ENCODE measurements around the gene SLC25A34.

The SLC25A34 gene

DNA sequence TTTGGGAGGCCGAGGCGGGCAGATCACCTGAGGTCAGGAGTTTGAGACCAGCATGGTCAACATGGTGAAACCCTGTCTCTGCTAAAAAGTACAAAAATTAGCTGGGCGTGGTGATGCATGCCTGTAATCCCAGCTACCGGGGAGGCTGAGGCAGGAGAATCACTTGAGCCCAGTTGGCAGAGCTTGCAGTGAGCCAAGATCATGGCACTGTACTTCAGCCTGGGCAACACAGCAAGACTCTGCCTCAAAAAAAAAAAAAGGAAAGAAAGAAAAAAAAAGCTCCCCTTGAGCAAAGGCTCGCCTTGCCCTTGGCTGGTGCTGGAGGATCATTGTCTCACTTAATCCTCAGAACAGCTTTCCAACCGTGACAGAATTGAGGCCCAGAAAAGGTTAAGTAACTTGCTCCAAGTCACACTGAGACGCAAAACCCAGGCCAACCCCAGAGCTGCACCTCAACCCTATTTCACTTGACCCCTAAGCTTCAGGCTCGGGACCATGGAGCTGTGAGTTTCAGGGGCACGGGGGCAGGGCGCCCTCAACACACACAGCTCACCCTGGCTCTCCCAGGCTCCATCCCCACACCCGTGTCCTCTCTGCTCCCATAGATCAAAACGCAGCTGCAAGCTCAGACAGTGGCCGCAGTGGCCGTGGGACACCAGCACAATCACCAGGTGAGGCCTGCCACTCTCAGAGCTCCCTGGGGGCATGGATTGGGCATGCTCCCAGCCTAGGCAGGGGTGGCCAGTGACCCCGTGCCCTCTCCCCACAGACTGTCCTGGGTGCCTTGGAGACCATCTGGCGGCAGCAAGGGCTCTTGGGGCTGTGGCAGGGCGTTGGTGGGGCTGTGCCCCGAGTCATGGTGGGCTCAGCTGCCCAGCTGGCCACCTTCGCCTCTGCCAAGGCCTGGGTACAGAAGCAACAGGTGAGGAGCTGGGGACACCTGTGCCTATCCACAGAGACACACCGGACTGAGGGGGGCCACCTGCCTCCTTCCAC is 1.6 kb downstream of the SLC25A34 start:
- Histone ChIP-seq H3K9me3 (ENCODE audit: control insufficient read depth, insufficient read depth, low read length) (no peaks in the 10 kb centered on the region), H3K4me3 (ENCODE audit: low read length) (no peak overlapping the region), H4K20me1 (ENCODE audit: control insufficient read depth, insufficient read depth, low read depth, low read length) (no peaks in the 10 kb centered on the region), H3K36me3 (ENCODE audit: control insufficient read depth, low read length) (peaks cover 10% of the 10 kb centered on the region; the same call in 1 of the 2 replicates), H3K27me3 (ENCODE audit: control insufficient read depth, low read length) (no peaks in the 10 kb centered on the region), H3K4me2 (ENCODE audit: low read length) (no peak overlapping the region), H3K79me2 (ENCODE audit: control insufficient read depth, low read length) (no peaks in the 10 kb centered on the region), H3F3A (ENCODE audit: control insufficient read depth, insufficient read depth) (no peaks in the 10 kb centered on the region), H3K9me2 (replicated peaks; ENCODE audit: control insufficient read depth, low read length) (no peaks in the 10 kb centered on the region), H3K27ac (ENCODE audit: low read depth, low read length) (no peak overlapping the region), H3K4me1 (ENCODE audit: control insufficient read depth, low read length) (no peaks in the 10 kb centered on the region)
- TF ChIP-seq EZH2phosphoT487 (IDR thresholded peaks at IDR 0.05; ENCODE audit: borderline replicate concordance, low read length), result no peak
- TF ChIP-seq, protein P1, sequence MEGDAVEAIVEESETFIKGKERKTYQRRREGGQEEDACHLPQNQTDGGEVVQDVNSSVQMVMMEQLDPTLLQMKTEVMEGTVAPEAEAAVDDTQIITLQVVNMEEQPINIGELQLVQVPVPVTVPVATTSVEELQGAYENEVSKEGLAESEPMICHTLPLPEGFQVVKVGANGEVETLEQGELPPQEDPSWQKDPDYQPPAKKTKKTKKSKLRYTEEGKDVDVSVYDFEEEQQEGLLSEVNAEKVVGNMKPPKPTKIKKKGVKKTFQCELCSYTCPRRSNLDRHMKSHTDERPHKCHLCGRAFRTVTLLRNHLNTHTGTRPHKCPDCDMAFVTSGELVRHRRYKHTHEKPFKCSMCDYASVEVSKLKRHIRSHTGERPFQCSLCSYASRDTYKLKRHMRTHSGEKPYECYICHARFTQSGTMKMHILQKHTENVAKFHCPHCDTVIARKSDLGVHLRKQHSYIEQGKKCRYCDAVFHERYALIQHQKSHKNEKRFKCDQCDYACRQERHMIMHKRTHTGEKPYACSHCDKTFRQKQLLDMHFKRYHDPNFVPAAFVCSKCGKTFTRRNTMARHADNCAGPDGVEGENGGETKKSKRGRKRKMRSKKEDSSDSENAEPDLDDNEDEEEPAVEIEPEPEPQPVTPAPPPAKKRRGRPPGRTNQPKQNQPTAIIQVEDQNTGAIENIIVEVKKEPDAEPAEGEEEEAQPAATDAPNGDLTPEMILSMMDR (IDR thresholded peaks at IDR 0.05; ENCODE audit: low read depth, low read length, poor library complexity, severe bottlenecking), result no peak

DNA sequence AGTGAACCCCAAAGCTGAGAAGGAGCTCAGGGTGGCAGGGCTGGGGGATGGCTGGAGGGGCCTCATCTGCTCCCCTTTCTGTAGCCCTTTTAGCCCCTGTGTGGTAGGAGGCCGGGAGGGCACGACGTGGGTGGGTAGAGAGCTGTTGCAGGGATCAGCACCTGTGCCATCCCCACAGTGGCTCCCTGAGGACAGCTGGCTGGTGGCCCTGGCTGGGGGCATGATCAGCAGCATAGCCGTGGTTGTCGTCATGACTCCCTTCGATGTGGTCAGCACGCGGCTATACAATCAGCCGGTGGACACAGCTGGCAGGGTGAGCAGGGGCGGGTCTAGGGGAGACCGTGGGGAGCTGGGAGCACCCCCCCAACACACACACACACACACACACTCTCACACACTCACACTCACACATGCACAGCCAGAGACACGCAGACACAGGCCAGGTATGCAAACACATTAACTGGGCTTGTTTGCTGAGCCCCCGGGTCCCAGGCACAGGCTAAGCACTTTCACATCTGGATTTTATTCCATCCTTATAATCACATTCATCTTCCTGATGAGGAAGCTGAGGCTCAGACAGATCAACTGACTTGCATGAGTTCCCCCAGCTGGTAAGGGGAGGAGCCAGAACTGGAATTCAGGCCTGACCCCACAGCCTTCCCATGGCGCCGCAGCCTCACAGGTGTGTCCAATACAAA is 2.5 kb downstream of the SLC25A34 start:
- no peak overlapping the region for H3K27ac ChIP-seq (ENCODE audit: low read depth, low read length)
- H3K9me3 ChIP-seq (ENCODE audit: control insufficient read depth, insufficient read depth, low read length), result no peaks in the 10 kb centered on the region
- H3K9me2 ChIP-seq (replicated peaks; ENCODE audit: control insufficient read depth, low read length), result no peaks in the 10 kb centered on the region
- H3F3A ChIP-seq (ENCODE audit: control insufficient read depth, insufficient read depth), result no peaks in the 10 kb centered on the region
- no peak overlapping the region for H3K4me3 ChIP-seq (ENCODE audit: low read length)
- peaks cover 7% of the 10 kb centered on the region; the same call in 1 of the 2 replicates for H3K36me3 ChIP-seq (ENCODE audit: control insufficient read depth, low read length)
- H3K79me2 ChIP-seq (ENCODE audit: control insufficient read depth, low read length), result no peaks in the 10 kb centered on the region
- H3K4me1 ChIP-seq (ENCODE audit: control insufficient read depth, low read length), result no peaks in the 10 kb centered on the region
- H3K27me3 ChIP-seq (ENCODE audit: control insufficient read depth, low read length), result no peaks in the 10 kb centered on the region
- no peak overlapping the region for H3K4me2 ChIP-seq (ENCODE audit: low read length)
- no peak for TF ChIP-seq EZH2phosphoT487 (IDR thresholded peaks at IDR 0.05; ENCODE audit: borderline replicate concordance, low read length)
- TF ChIP-seq, protein P1 (IDR thresholded peaks at IDR 0.05; ENCODE audit: low read depth, low read length, poor library complexity, severe bottlenecking), result no peak
- H4K20me1 ChIP-seq (ENCODE audit: control insufficient read depth, insufficient read depth, low read depth, low read length), result no peaks in the 10 kb centered on the region

GRCh38 chr1:15739259-15739658 is 3.2 kb downstream of the SLC25A34 start:
- Histone ChIP-seq H3K36me3 (ENCODE audit: control insufficient read depth, low read length) (peaks cover under 1% of the 10 kb centered on the region; the same call in 1 of the 2 replicates), H3K27me3 (ENCODE audit: control insufficient read depth, low read length) (no peaks in the 10 kb centered on the region), H3K4me2 (ENCODE audit: low read length) (no peak overlapping the region), H3K27ac (ENCODE audit: low read depth, low read length) (no peak overlapping the region), H3K4me1 (ENCODE audit: control insufficient read depth, low read length) (no peaks in the 10 kb centered on the region), H3K9me2 (replicated peaks; ENCODE audit: control insufficient read depth, low read length) (no peaks in the 10 kb centered on the region), H3K9me3 (ENCODE audit: control insufficient read depth, insufficient read depth, low read length) (no peaks in the 10 kb centered on the region), H3F3A (ENCODE audit: control insufficient read depth, insufficient read depth) (no peaks in the 10 kb centered on the region), H3K79me2 (ENCODE audit: control insufficient read depth, low read length) (no peaks in the 10 kb centered on the region), H3K4me3 (ENCODE audit: low read length) (no peak overlapping the region), H4K20me1 (ENCODE audit: control insufficient read depth, insufficient read depth, low read depth, low read length) (no peaks in the 10 kb centered on the region)
- TF ChIP-seq, protein P1 (IDR thresholded peaks at IDR 0.05; ENCODE audit: low read depth, low read length, poor library complexity, severe bottlenecking), result no peak
- no peak for TF ChIP-seq EZH2phosphoT487 (IDR thresholded peaks at IDR 0.05; ENCODE audit: borderline replicate concordance, low read length)

Measured in DOHH2 (cell line).